H1 (cell line): ENCODE measurements around the gene SGMS2. TPM values are rescaled to one million over a fixed set of nuclear protein-coding genes. Genes with fewer than 3 reads are reported as not detected.

Experiments
- CTCF ChIA-PET: fragments of 300-600 bp; sonication (Branson Sonifier 250); formaldehyde crosslinking; loops from one replicate; lab custom pipeline; 2021; ENCODE audit not compliant: partially characterized antibody; lab: Charles Lee
- POLR2A ChIA-PET: fragments of 300-600 bp; sonication (Branson Sonifier 250); formaldehyde crosslinking; loops from one replicate; lab custom pipeline; 2021; ENCODE audit warnings: inconsistent platforms; ENCODE audit not compliant: partially characterized antibody; lab: Charles Lee
- DNase-seq, 2 experiments: peaks; one replicate each; pipeline versions ENCODE4 v3.0.0 to v3.0.0-alpha.2; 2010 to 2022; ENCODE audit warnings: low spot score in 2 of 2, low read depth in 1 of 2, mixed read lengths in 1 of 2
- FAIRE-seq: peaks from 2 replicates; lab custom pipeline; 2011; peaks lifted over from hg19 to GRCh38; lab: Jason Lieb, UNC
- H2AFZ ChIP-seq: 2 replicates; pipeline ENCODE4 v1.8.1; 2012; ENCODE audit warnings: low read length, inconsistent platforms
- H2AK5ac ChIP-seq: 2 replicates; pipeline ENCODE4 v1.6.1; 2013; ENCODE audit warnings: low read depth, low read length
- H2BK120ac ChIP-seq: replicated peaks from 2 replicates; pipeline ENCODE3; 2013; ENCODE audit warnings: low read depth, low read length, inconsistent platforms
- H2BK12ac ChIP-seq: 2 replicates; pipeline ENCODE4 v1.6.1; 2013; ENCODE audit warnings: low read depth, low read length
- H2BK15ac ChIP-seq: 2 replicates; pipeline ENCODE4 v1.6.1; 2013; ENCODE audit warnings: low read length
- H2BK20ac ChIP-seq: 2 replicates; pipeline ENCODE4 v1.6.1; 2013; ENCODE audit warnings: low read length
- H2BK5ac ChIP-seq: 2 replicates; pipeline ENCODE4 v1.6.1; 2013; ENCODE audit warnings: low read depth, low read length
- H3K14ac ChIP-seq: 2 replicates; pipeline ENCODE4 v1.6.1; 2013; ENCODE audit warnings: inconsistent platforms; ENCODE audit not compliant: insufficient read length
- H3K18ac ChIP-seq: 2 replicates; pipeline ENCODE4 v1.6.1; 2013; ENCODE audit warnings: low read length; ENCODE audit errors: extremely low read depth
- H3K23ac ChIP-seq: 2 replicates; pipeline ENCODE4 v1.6.1; 2013; ENCODE audit warnings: inconsistent platforms; ENCODE audit not compliant: insufficient read length
- H3K23me2 ChIP-seq: 2 replicates; pipeline ENCODE4 v1.6.1; 2013; ENCODE audit warnings: low read depth, low read length
- H3K27ac ChIP-seq: 2 replicates; pipeline ENCODE4 v1.6.1; 2011; ENCODE audit warnings: low read depth, low read length, inconsistent platforms
- H3K27me3 ChIP-seq, 4 experiments: replicated peaks in 1 of 4; 1 replicate in 1 of 4; 2 replicates in 3 of 4; pipeline versions ENCODE4 v1.6.1 to v1.8.1; 2011 to 2013; ENCODE audit warnings: low read length in 3 of 4, mild to moderate bottlenecking in 3 of 4, inconsistent platforms in 2 of 4, mixed read lengths in 2 of 4, moderate library complexity in 1 of 4; ENCODE audit not compliant: control insufficient read depth in 3 of 4, insufficient read depth in 3 of 4; ENCODE audit errors: extremely low read depth in 1 of 4
- H3K36me3 ChIP-seq, 4 experiments: 2 replicates each; pipeline versions ENCODE4 v1.6.1 to v1.8.1; 2011 to 2013; ENCODE audit warnings: mild to moderate bottlenecking in 4 of 4, low read length in 3 of 4, moderate library complexity in 2 of 4, control low read depth in 1 of 4, inconsistent platforms in 1 of 4; ENCODE audit not compliant: insufficient read depth in 4 of 4, control insufficient read depth in 2 of 4
- H3K4ac ChIP-seq: replicated peaks from 2 replicates; pipeline ENCODE3; 2013; ENCODE audit warnings: low read length, low read depth, mixed read lengths, inconsistent platforms; ENCODE audit not compliant: insufficient read length
- H3K4me1 ChIP-seq, 4 experiments: replicated peaks in 1 of 4; 1 replicate in 1 of 4; 2 replicates in 3 of 4; pipeline versions ENCODE4 v1.6.1 to v1.8.1; 2011 to 2013; ENCODE audit warnings: low read length in 3 of 4, inconsistent platforms in 2 of 4, mixed read lengths in 1 of 4; ENCODE audit not compliant: insufficient read depth in 4 of 4, control insufficient read depth in 3 of 4
- H3K4me2 ChIP-seq, 2 experiments: 2 replicates each; pipeline versions ENCODE4 v1.6.1 to v1.8.1; 2011 to 2013; ENCODE audit warnings: low read depth in 2 of 2, low read length in 2 of 2, control low read depth in 1 of 2, inconsistent platforms in 1 of 2, mild to moderate bottlenecking in 1 of 2; ENCODE audit not compliant: insufficient read depth in 1 of 2
- H3K4me3 ChIP-seq, 4 experiments: fragments of 200-600, 300-600 bp in 1 of 4; sonication (generic), shearing (Covaris generic), sonication (Bioruptor Twin) in 1 of 4; 2 replicates each; pipeline versions ENCODE4 v1.5.1 to v1.8.1; 2011 to 2016; ENCODE audit warnings: low read length in 4 of 4, low read depth in 3 of 4, control low read depth in 2 of 4, inconsistent platforms in 2 of 4, mild to moderate bottlenecking in 2 of 4, mixed read lengths in 1 of 4, moderate library complexity in 1 of 4; ENCODE audit not compliant: insufficient read depth in 2 of 4; ENCODE audit errors: extremely low read depth in 1 of 4
- H3K56ac ChIP-seq: replicated peaks from 2 replicates; pipeline ENCODE3; 2013; ENCODE audit warnings: low read depth, mild to moderate bottlenecking, mixed read lengths, low read length, inconsistent platforms; ENCODE audit not compliant: insufficient read length
- H3K79me1 ChIP-seq: 2 replicates; pipeline ENCODE4 v1.6.1; 2013; ENCODE audit warnings: low read depth, low read length, control low read depth
- H3K79me2 ChIP-seq, 2 experiments: 2 replicates each; pipeline versions ENCODE4 v1.6.1 to v1.8.1; 2012 to 2013; ENCODE audit warnings: low read length in 2 of 2, mild to moderate bottlenecking in 2 of 2, inconsistent platforms in 1 of 2; ENCODE audit not compliant: insufficient read depth in 2 of 2, control insufficient read depth in 1 of 2
- H3K9ac ChIP-seq, 4 experiments: replicated peaks in 1 of 4; 1 replicate in 1 of 4; 2 replicates in 3 of 4; pipeline versions ENCODE4 v1.6.1 to v1.8.1; 2011 to 2013; ENCODE audit warnings: low read depth in 3 of 4, low read length in 3 of 4, control low read depth in 2 of 4, mild to moderate bottlenecking in 2 of 4, moderate library complexity in 2 of 4, inconsistent platforms in 1 of 4; ENCODE audit errors: extremely low read depth in 1 of 4
- H3K9me3 ChIP-seq, 2 experiments: 2 replicates each; pipeline versions ENCODE4 v1.6.1 to v1.8.1; 2012 to 2013; ENCODE audit warnings: mild to moderate bottlenecking in 2 of 2, moderate library complexity in 2 of 2, control low read depth in 1 of 2, inconsistent platforms in 1 of 2, low read depth in 1 of 2, low read length in 1 of 2, mixed read lengths in 1 of 2; ENCODE audit not compliant: insufficient read depth in 2 of 2
- H4K20me1 ChIP-seq, 2 experiments: replicated peaks in 1 of 2; 2 replicates each; pipeline versions ENCODE3 to v1.8.1; 2011 to 2013; ENCODE audit warnings: inconsistent platforms in 2 of 2, low read length in 2 of 2, mild to moderate bottlenecking in 1 of 2; ENCODE audit not compliant: insufficient read depth in 2 of 2, control insufficient read depth in 1 of 2
- H4K5ac ChIP-seq: 2 replicates; pipeline ENCODE4 v1.6.1; 2013; ENCODE audit warnings: low read length, low read depth, mixed read lengths, inconsistent platforms; ENCODE audit not compliant: insufficient read length
- H4K8ac ChIP-seq: 2 replicates; pipeline ENCODE4 v1.8.0; 2013; ENCODE audit warnings: mild to moderate bottlenecking, moderate library complexity, low read length, inconsistent platforms; ENCODE audit not compliant: insufficient read depth; ENCODE audit errors: extremely low read depth
- H4K91ac ChIP-seq: replicated peaks from 2 replicates; pipeline ENCODE3; 2013; ENCODE audit warnings: low read length, mixed read lengths, inconsistent platforms; ENCODE audit not compliant: insufficient read length
- CHD2 ChIP-seq: IDR thresholded peaks from 2 replicates; pipeline ENCODE4 v1.6.1; 2012; ENCODE audit warnings: low read length, improper control_type of control experiment
- EZH2 ChIP-seq: fragments of 200-600 bp; sonication (generic); IDR thresholded peaks from 2 replicates; pipeline ENCODE4 v1.7.1; 2012; ENCODE audit warnings: low read depth, mild to moderate bottlenecking, moderate library complexity, low read length, inconsistent platforms; ENCODE audit not compliant: severe bottlenecking
- KDM5A ChIP-seq: fragments of 200-600 bp; IDR thresholded peaks from 2 replicates; pipeline ENCODE4 v1.7.1; 2012; ENCODE audit warnings: mild to moderate bottlenecking, low read length, inconsistent platforms, mixed read lengths
- MAFK ChIP-seq: IDR thresholded peaks from 2 replicates; pipeline ENCODE4 v1.6.1; 2012; ENCODE audit warnings: low read depth, mild to moderate bottlenecking, improper control_type of control experiment, low read length
- NRF1 ChIP-seq: IDR thresholded peaks from 2 replicates; pipeline ENCODE4 v1.6.1; 2011; ENCODE audit warnings: mild to moderate bottlenecking, low read depth, low read length, improper control_type of control experiment
- RXRA ChIP-seq: IDR thresholded peaks from 2 replicates; pipeline ENCODE4 v1.6.1; 2011; ENCODE audit warnings: low read depth, mild to moderate bottlenecking, low read length, moderate library complexity; ENCODE audit not compliant: insufficient read depth
- WGBS, 2 experiments: shearing (Covaris generic) in 1 of 2; methylation state at CpG; one replicate each; pipeline versions ENCODE4 v1.1.6 to v1.1.7; 2013 to 2015; ENCODE audit warnings: low lambda C conversion rate in 2 of 2, mixed read lengths in 2 of 2, inconsistent platforms in 1 of 2, low coverage in 1 of 2, missing lambda C conversion rate in 1 of 2; ENCODE audit not compliant: insufficient replicate concordance in 2 of 2, insufficient coverage in 1 of 2, insufficient read length in 1 of 2; ENCODE audit errors: extremely low coverage in 1 of 2, missing lambda C conversion rate in 1 of 2; 5-methylcytosine and 5-hydroxymethylcytosine counted together
- polyA plus RNA-seq, 7 experiments: library from polyadenylated mRNA; depleted of rRNA in 3 of 7; stranded (reverse) in 5 of 7; unstranded in 2 of 7; fragments of >200 nt in 5 of 7; fragments of 200-250 nt in 2 of 7; gene quantifications; 1 replicate in 5 of 7; 2 replicates in 1 of 7; 4 replicates in 1 of 7; pipeline versions ENCODE4 v1.2.1 to v1.2.3, GENCODE V29; 2011 to 2013; ENCODE audit warnings: missing spikeins in 2 of 7, mixed read lengths in 2 of 7
- total RNA-seq: library from RNA; stranded (reverse); fragmentation: NEBNext Ultra II Directional; extraction: Animal tissue kit (Norgen Biotek cat#: 25700); gene quantifications from 2 replicates; pipeline ENCODE4 v1.2.1, GENCODE V29; 2021

SGMS2 gene
- total and polyA plus RNA-seq, 2 of the 8 experiments (the other 6 are each of a cell fraction or from before 2014, with no cell fraction given): 0.04 to 1.3 TPM

DNA sequence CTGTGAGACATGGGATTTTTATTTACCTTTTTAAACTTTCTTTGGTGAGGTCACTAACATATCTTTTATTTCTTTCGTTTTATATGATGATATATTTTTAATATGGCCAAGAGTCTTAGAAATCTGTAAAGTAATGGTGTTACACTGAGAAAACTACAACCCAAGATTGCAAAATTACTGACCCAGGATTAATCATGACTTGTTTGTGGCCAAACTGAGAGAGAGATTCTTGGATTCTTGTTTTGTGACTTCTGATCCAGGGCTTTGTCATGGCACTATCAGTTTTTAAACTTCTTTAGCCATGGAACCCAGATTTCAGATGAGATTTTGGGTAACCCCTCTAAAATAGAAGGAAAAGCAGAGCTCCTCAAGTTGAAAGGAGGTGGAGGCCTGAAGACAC lies 42.0 kb downstream of the SGMS2 start:
- Histone ChIP-seq H2BK5ac (no peak overlapping the region), H3K79me2 (no peaks in the 10 kb centered on the region), H4K8ac (no peak overlapping the region), H3K14ac (no peak overlapping the region), H3K56ac (no peak overlapping the region)
- WGBS, 2 experiments: 94% methylated on average over 1 of the region's 1 CpG; no CpG with 5 or more reads in 1 of the 2 experiments
- no peak for TF ChIP-seq RXRA
- TF ChIP-seq MAFK: no peak
- TF ChIP-seq CHD2: no peak
- TF ChIP-seq NRF1: no peak
- TF ChIP-seq EZH2: no peak
- no peak for TF ChIP-seq KDM5A
- TF ChIP-seq, all 59 proteins: peak for 0
- no peak overlapping the region for H4K91ac ChIP-seq
- no peaks in the 10 kb centered on the region for H4K20me1 ChIP-seq
- H2AK5ac ChIP-seq: no peak overlapping the region
- POLR2A ChIA-PET: interaction anchor here (1.0 kb wide), 1 partner anchor 21 kb away, joined by 3 read pairs; no protein-coding TSS in a partner anchor
- DNase-seq: no peak
- H3K27me3 ChIP-seq: peaks cover 0 to 1% (median 0%) of the 10 kb centered on the region in 4 experiments; a peak in 1 of 7 replicates
- H3K9me3 ChIP-seq: no peaks in the 10 kb centered on the region
- H2AFZ ChIP-seq: no peak overlapping the region
- no peak for FAIRE-seq
- H3K36me3 ChIP-seq: no peaks in the 10 kb centered on the region; a peak in 1 of 8 replicates
- H3K9ac ChIP-seq: no peak overlapping the region
- H3K4me1 ChIP-seq: peaks cover 0 to 9% (median 1%) of the 10 kb centered on the region in 4 experiments; a peak in 3 of 7 replicates
- CTCF ChIA-PET: interaction anchor here (1.1 to 1.5 kb wide), 2 partner anchors 130 to 131 kb away, joined by 3 read pairs; no protein-coding TSS in a partner anchor
- H3K23ac ChIP-seq: no peak overlapping the region
- H3K4me2 ChIP-seq: no peak overlapping the region
- H3K18ac ChIP-seq: no peak overlapping the region
- H3K79me1 ChIP-seq: no peaks in the 10 kb centered on the region
- no peak overlapping the region for H2BK20ac ChIP-seq
- no peak overlapping the region for H2BK120ac ChIP-seq
- no peak overlapping the region for H3K27ac ChIP-seq
- H4K5ac ChIP-seq: no peak overlapping the region
- no peak overlapping the region for H3K4me3 ChIP-seq
- no peak overlapping the region for H2BK15ac ChIP-seq
- H2BK12ac ChIP-seq: no peak overlapping the region
- no peak overlapping the region for H3K4ac ChIP-seq
- H3K23me2 ChIP-seq: no peaks in the 10 kb centered on the region
